Kidney glomerular epithelial cell (primary cell): ENCODE data around the gene CHAC1.

Experiments
- DNase-seq: peaks from one replicate; lab custom pipeline; 2025; lab: John Stamatoyannopoulos, UW

CHAC1 gene

DNA sequence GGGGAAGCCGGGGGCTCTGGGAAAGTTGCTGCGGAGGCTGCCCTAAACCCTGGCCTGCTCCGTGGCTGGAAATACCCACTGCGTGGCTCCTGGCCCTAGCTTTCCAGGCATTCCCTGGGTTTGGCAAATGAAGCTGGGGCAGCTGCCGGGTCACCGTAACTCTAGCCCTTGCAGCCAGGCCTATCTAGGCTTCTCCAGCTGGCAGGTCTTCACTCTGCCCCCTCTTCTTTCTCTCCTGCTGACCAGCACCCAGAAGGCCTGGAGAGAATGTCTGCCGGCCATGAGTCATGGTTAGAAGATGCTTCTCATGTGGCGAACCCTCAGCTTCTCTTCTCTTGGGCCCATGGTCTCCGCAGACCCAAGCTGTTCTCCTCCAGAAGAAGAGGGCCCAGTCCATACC lies 29.7 kb upstream of the CHAC1 start:
- no peak for DNase-seq

DNA sequence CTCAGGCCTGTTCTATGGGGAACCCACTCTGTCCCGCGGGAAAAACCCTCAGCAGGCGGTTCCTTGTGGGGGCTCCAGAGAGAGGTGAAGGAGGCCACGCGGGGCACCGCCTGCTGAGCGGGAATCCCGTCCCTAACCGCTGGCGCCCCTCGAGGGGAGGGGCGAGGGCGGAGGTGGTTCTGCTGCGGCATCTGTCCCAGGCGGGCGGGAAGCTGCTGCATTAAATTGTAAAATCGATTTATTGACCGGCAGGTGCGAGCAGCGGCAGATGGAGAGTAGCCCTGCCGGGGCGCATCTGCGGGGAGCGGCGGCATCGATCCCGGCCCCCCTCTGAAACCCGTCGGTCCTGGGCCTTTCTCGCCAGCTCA lies 27.8 kb upstream of the CHAC1 start:
- DNase-seq, result no peak

DNA sequence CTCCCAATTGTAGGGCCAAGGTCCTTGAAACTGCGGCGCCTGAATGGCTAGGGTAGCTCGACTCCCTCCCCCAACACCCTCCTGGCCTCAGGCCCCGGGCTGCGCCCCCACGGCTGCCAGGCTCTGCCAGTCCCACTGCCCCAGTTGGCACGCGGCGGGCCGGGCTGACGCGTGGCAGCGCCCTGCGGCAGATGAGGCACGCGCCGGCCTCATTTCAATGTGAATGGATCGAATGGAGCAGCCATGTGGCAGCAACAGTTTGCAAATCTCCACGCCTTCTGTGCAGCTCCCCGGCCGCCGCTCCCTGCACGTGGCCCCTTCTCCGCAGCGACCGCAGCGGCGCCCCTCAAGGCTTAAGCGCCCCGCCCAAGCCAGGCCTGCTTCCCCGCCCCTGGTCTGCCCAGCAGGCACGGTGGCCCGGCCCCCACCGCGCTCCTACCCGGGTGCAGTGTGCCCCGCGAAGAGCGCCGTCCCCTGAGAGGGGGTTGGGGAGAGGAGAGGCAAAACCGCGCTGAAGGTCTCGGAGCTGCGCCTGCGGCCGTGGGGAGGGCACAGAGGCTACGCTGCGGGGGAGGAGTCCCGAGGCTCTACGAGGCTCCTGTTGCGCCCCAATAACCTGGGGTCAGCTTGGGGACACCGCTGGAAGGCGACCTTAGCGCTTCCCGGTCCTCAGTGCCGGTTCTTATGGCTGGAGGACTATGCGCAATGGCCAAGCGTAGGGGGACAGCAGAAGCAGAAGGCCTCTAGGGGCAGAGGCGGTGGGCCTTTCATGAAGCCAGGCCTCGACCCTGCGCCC lies 27.2 kb upstream of the CHAC1 start:
- no peak for DNase-seq

DNA sequence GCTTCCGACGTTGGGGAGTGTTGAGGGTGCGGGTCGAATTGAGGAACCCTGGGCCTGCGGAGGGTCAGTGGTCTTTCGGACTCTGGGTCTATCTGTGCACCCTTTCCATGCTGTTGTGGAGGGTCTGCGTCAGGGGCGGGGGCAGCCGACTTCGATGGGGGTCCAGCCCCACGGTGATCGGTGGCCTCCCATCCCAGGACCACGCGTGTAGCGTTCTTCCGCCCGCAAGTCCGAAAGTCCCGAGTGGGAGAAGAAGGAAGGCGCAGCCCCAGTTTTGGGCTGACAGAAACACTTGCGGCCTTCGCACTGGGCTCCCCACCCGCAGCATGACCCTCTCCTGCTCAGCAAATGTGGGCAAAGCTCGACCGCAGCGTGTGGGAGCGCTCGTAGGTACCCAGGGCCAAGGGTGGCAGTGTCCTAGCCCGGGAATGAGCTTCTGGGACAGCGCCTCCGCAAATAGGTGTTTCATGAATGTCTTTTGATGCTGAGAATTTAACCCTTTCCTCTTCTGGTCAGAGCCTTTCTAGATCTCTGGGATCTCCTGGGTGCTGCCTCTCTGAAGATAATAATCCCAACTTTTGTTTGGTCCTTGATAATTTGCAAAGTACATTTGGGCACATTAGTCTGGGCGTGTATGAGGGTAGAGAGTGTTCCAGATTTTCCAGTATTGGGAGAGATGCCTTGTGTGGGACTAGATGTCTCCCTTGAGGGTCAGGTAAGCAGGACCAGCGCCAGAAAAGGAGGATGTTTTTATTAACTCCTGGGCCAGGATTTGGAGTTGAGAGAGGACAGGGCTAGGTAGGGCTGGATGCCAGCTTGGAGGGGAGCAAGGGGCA lies 26.4 kb upstream of the CHAC1 start:
- DNase-seq, result no peak

DNA sequence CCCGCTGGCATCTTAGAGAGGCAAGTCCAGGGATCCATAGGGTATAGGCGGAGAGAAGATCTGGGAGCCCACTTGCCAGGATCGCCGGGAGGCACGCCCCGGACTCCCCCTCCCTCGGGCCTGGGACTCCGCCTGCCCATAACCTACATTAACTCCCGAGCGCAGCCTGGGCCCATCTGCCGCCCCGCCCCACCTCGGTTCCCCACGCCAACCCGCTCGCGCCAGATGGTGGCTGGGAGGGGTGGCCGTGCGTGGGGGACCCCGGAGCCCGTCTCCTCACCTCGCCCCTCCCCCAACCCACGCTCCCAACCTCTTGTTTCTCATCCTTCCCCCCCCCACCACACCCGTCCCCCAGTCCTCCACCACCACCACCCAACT lies 25.8 kb upstream of the CHAC1 start:
- no peak for DNase-seq

DNA sequence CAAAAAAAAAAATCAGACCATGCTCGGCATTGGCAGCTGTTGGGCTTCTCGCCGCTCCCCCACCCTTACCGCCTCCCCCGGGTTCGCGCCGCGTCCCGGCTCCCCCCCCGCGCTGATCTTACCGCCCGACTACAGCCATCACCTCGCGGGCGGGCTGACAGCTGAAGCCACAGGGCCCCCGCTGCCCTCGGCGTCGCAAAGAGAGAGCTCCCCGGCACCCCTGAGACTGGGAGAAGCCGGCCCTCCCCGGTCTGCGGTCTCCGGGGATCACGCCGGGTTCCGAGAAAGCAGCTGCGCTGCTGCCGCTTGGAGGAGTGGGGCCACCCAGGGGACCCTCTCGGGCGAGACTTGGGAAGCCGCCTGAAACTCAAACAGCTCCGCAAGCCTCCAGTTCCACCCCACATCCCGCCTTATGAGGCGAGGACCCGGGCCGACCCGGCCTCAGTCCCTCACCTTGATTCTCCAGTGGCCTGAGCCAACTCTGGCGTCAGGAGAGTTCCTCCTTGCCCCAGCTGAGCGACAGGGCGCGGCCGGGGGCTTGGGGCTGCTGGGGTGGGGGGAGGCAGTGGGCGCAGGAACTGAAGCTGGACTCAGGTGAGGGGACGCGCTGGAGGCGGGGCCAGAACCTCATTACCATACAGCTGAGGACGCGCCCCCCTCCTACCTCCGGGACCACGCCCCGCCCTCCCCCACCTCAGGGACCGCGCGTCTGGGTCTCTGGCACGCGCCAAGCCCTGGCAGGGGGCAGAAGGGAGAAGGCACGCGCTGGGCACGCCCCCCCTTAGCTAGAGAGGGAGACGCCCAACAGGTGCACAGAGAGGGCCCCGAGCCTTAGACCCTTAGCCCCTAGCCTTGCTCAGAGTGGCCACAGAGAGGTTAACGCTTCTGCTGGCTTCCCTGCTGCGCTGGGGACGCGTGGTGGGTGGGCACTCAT lies 25.1 kb upstream of the CHAC1 start:
- DNase-seq, result no peak

DNA sequence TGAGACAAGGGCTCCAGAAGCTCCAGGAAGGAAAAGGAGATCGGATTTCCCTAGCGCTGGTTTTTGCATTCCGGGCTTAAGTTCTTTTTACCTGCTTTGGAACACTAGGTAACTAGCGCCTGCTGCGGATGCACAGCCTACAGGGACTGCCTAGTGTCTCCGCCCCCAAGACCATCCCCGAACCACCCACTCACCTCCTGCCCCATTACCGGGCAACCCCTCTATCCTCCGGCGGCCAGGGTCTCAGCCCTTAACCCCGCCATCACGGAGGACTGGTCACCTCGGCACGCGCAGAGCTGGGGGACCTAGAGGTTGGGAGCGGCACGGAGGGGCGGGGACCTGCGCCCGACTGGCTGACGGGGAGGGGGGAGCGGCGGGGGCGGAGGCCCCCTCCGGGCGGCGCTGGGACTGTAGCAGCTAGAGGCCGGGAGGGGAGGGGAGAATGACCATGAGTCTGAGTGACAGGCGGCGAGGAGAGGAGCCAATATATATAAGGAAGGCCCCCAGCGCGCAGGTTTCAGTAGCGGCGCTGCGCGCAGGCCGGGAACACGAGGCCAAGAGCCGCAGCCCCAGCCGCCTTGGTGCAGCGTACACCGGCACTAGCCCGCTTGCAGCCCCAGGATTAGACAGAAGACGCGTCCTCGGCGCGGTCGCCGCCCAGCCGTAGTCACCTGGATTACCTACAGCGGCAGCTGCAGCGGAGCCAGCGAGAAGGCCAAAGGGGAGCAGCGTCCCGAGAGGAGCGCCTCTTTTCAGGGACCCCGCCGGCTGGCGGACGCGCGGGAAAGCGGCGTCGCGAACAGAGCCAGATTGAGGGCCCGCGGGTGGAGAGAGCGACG lies 24.2 kb upstream of the CHAC1 start, which contains the start of gene DLL4:
DLL4 (plus strand) TSS at position 520 of the 839 bp plus-strand sequence. CDS start 329 bp downstream, outside the sequence.
- DNase-seq, result no peak

DNA sequence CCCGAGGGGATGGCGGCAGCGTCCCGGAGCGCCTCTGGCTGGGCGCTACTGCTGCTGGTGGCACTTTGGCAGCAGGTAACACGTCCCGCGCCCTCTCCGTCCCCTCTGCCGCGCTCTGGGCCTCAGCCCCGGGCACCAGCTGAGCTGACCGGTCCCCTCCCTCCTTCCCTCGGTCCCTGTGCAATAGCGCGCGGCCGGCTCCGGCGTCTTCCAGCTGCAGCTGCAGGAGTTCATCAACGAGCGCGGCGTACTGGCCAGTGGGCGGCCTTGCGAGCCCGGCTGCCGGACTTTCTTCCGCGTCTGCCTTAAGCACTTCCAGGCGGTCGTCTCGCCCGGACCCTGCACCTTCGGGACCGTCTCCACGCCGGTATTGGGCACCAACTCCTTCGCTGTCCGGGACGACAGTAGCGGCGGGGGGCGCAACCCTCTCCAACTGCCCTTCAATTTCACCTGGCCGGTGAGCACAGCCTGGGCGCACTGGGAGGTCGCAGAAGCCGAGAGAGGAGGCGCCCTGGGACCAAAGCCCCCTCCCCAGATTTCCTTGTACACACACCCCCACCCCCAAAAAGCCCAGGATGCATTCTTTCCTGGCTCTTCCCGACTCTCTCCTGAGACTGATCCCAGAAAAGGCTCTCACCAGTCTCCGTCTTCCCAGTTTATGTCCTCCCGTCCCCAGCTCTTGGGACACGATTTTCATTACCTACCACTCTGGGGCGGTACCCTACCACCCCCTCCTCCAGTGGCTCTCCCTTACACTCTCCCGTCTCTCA lies 23.4 kb upstream of the CHAC1 start:
- DNase-seq, result peak; percentile 22

DNA sequence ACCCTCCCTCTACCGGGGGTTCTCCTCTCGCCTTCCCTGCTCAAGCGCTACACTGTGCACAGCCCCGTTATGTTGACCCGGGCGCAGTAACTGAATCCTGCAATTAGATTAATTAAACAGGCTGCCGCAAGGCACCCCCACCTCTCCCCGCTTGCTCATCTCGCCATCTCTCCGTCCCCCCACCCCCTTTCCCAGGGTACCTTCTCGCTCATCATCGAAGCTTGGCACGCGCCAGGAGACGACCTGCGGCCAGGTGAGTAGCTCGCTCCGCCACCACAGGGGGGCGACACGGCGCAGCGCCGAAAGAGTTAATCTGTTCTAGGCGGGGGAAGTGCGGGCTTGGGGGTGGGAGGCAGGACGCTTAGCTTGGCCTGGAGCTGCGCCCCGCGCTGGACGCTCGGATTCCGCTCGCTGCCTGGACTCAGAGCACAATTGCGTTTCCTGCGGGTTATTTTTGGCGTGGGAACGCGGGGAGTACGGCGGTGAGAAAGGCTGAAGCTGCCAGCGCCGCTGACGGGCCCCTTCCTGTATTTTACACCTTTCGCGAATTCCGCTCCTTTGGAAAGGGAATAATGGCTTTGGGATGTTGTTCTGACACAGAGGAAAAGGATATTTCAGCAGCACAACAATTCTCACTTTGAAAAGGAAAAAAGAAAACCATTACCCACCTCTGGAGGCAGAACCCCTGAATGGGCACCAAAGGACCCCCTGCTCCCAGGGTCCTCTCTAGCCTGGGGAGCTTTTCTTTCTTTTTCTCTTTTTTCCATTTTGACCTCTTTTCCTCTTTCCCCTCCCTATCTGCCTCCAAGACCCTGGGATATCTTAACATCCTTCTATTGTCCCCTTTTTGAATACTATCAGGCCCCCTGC lies 22.6 kb upstream of the CHAC1 start:
- no peak for DNase-seq

DNA sequence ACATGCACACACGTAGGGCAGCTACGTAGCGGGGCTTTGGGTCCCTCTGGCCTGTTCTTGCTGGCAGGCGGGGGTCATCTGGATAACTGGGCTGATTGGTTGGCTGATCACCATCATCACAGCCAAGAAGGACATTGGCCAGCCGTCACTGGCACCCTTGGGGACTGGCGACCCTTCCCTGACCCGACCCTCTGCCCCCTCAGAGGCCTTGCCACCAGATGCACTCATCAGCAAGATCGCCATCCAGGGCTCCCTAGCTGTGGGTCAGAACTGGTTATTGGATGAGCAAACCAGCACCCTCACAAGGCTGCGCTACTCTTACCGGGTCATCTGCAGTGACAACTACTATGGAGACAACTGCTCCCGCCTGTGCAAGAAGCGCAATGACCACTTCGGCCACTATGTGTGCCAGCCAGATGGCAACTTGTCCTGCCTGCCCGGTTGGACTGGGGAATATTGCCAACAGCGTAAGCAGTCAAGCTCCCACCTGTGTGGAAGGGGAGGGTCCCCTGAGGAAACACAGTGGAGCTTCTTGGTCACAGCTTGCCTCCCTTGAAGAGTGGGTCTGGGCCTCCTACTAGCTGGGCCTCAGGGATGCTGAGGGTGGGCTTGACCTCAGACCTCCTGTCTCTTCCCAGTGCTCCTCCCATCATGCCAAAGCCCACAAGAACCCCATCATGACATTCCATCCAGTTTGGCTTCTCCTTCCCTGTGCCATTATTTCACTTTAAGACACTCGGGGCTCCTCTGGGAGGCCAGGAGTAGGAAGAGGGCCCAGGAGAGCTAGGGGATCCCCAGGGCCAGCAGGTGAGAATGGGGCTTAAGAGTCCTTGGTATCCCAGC lies 21.8 kb upstream of the CHAC1 start:
- DNase-seq, result no peak

DNA sequence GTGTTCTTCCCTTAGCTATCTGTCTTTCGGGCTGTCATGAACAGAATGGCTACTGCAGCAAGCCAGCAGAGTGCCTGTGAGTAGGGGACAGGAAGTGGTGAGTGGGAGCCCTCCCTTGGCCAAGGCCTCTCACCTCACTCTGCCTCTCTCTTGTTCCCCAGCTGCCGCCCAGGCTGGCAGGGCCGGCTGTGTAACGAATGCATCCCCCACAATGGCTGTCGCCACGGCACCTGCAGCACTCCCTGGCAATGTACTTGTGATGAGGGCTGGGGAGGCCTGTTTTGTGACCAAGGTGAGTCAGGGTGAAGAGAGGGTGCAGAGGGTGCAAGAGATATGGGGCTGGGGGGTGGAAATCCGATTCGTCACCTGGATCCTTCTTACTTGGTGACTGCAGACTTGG lies 21.1 kb upstream of the CHAC1 start:
- DNase-seq, result no peak

DNA sequence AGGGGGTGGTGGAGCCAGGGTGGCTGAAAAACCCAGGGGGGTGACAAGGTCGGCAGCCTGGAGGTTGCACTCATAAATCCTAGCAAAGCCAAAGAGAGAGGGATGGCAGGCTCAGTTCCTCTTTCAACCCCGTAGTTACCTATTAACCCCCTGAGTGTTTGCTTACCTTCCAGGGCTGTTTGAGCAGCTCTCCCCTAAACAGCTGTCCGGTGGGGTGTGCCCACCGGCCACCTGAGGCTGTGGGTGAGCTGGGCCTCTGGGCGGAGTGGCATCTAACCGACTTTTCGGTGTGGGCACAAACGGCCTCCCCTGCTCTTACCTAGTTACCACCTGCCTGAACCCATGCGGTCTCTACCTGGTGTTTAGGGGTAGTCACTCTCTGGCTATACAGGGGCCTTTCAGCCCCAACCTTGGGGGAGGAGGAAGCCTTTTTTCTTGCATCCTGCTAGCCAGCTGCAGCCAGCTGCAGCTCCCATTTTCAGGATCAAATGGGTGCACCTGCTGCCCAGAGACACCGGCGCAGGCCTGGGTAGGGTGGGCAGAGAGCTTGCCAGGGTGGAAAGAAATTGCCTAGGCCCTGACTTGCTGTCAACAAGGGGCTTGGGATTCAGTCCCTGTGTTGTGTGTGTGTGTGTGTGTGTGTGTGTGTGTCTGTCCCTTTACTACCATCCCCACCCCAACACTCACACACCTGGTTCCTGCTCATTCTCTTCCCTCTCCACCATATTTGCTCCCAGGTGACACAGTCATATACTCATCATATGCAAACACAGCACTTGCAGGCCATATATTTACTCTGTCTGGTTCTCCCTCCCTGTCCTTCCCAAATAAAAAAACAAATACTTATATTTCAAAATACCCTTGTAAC lies 20.4 kb upstream of the CHAC1 start:
- no peak for DNase-seq

DNA sequence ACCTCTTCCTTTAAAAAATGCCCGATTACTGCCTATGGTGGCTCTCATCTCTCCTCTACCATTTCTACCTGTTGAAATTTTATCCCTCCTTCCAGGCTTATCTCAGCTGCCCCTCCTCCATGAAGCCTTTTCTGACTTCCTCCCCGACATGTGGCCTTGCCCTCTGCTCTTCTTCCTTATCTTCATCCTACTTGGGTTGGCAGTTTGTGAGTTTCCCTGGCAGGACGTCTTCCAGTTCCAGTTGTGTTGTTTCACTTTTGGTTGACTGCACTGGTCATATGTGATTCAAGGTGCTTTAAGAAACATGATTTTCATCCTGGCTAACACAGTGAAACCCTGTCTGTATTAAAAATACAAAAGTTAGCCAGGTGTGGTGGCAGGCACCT lies 19.8 kb upstream of the CHAC1 start:
- no peak for DNase-seq

DNA sequence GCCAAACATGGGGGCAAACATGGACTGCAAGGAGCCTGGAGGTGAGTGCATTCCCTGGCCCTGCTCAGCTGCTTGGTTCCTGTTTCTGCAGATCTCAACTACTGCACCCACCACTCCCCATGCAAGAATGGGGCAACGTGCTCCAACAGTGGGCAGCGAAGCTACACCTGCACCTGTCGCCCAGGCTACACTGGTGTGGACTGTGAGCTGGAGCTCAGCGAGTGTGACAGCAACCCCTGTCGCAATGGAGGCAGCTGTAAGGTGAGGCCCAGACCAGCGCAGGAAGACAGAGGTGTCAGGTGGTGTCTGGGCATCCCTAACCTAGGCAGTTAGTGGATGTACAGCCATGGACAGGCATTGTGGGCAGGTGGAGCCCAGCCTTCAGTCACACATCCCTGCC lies 18.8 kb upstream of the CHAC1 start:
- no peak for DNase-seq

DNA sequence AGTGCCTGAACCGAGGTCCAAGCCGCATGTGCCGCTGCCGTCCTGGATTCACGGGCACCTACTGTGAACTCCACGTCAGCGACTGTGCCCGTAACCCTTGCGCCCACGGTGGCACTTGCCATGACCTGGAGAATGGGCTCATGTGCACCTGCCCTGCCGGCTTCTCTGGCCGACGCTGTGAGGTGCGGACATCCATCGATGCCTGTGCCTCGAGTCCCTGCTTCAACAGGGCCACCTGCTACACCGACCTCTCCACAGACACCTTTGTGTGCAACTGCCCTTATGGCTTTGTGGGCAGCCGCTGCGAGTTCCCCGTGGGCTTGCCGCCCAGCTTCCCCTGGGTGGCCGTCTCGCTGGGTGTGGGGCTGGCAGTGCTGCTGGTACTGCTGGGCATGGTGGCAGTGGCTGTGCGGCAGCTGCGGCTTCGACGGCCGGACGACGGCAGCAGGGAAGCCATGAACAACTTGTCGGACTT lies 17.0 kb upstream of the CHAC1 start:
- no peak for DNase-seq

DNA sequence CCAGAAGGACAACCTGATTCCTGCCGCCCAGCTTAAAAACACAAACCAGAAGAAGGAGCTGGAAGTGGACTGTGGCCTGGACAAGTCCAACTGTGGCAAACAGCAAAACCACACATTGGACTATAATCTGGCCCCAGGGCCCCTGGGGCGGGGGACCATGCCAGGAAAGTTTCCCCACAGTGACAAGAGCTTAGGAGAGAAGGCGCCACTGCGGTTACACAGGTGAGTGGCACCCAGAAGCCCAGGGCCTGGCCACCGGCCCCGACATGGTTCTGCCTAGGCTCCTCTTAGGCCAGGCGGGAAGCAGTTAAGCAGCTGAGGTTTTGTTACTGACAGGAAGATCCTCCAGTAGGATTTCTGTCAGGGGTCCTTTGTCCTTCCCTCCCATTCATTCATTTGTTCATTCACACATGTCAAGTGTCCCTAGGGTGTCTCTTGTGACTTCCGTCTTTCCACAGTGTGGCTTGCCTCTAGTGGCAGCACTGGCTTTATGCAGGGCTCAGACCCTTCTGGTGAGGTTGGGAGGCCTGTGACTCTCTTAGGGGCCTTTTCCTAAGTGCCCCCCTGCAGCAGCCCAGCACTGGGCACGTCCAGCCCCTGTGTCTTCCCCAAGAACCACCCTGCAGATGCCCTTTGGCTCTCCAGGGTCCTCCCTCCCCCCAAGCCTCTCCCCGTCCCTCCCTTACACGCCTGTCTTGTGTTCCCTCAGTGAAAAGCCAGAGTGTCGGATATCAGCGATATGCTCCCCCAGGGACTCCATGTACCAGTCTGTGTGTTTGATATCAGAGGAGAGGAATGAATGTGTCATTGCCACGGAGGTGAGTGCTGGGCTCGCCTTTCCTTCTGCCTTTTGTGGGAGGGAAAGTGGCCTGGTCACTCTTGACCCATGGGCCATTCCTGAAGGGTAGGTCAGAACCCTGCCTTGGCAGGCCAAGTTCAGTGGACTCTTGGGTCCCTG lies 16.3 kb upstream of the CHAC1 start:
- DNase-seq, result peak; percentile 15
